Measurements from ENCODE around the gene AGPS.
"Not testable (repeated sequence)": the region's sequence is repeated elsewhere in the genome, so short reads cannot be mapped to it uniquely, and the experiment has no call there.

The AGPS gene

DNA sequence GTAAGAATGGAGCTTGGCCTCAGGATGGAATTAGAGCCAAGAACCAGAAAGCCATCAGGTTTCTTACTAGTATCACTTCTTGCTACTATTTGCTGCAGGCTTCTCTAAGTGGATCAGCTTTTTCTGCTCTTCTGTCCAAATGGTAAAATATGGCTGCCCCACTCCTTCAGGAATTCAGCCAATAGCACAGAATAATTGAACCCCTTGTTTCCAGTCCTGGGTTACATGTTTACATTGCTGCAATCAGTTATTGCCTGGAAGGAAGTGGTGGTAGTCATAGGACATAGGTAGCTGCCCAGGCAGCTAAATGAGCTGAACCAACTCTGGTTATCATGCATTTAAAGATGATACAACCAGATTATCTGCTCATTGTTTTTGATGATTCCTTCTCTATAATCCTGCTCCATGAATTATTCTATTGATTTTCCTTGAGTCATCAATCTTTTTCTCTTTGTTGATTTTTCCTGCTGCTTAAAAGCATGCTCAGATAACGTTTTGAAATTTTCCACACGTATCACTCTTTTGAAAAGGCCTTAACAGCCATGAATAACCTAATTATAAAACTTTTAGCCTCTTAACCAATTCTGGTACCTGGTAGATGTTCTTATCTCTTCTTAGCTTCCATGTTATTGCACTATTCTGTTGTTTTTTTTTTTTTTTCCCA, 12.6 kb downstream of the AGPS start:
- DNase-seq: no peak
- in situ Hi-C loops (cut with MboI; ENCODE audit: low pct_unique_long_range_greater_than_20kb, low sequenced_read_pairs): no loop called here

DNA sequence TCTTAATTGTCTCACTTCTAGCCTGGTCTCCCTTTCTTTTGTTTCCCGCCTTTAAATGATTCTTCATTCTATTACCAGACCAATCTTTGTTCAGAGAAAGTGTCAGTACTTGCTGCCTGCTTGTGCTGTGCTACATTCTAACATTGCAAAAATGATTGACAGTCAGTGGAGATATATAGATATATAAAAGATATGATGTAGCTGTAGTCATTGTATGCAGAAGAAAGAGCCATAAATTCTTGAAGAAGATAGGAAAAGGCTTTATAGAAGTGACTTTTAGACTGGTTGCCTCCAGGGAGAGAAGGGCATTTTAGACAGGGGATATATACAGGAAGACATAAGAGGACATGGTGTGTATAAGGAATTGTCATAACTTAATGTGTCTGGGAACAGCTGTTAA, 13.6 kb downstream of the AGPS start:
- DNase-seq: no peak
- in situ Hi-C loops (cut with MboI; ENCODE audit: low pct_unique_long_range_greater_than_20kb, low sequenced_read_pairs): no loop called here

DNA sequence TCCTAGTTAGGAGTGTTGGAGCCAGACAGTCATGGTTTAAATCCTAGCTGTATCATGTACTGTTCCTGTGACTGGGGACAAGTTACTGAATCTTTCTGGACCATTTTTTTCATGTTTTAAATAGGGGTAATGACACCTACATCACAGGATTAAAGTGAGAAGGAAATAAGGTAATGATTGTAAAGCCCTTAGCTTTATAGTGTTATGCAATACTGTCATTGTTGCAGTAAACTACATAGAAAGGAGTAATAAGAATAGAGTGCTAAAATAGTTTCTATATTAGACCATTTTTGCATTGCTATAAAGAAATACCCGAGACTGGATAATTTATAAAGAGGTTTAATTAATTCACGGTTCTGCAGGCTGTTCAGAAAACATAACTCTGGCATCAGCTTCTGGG, 14.5 kb downstream of the AGPS start:
- no peak for DNase-seq
- in situ Hi-C loops (cut with MboI; ENCODE audit: low pct_unique_long_range_greater_than_20kb, low sequenced_read_pairs): no loop called here

DNA sequence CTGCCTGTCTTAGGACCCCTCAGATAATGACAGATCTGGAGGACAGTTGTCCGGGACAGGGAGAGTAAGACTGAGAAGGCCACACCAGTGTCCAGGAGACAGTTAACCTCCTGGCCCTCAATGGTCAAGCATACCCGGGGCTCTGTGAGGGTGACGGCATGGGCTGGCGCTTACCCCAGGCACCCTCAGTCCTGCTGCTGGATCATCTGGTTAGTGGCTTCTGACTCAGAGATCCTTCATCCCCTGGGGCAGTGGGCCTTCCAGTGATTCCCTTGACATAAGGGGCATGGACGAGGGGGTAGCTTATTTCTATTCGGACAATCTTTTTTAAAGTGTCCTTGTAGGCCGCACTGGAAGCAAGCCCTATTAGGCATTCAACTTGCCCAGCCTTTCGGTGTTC, 18.1 kb downstream of the AGPS start:
- DNase-seq; in situ Hi-C loops (cut with MboI; ENCODE audit: low pct_unique_long_range_greater_than_20kb, low sequenced_read_pairs): not testable (repeated sequence)

DNA sequence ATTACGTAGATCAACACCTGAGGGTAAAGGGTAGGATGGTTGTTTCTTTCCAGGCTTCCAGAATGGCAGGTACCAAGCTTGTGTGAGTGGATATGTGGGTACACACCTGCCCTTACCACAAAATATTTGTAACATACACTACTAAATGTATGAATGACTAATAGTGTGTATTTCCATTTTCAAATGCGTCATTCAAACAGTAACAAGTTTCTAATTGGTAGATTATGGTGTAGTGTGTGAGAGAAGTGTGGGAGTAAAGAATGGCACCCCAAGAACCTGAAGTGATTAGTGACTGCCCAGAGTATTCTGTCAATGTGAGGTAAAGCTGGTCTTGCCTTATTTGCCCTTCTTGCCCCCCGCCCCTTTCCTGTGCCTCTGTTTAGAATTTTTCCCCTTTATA, 21.1 kb downstream of the AGPS start:
- DNase-seq: no peak
- in situ Hi-C loops (cut with MboI; ENCODE audit: low pct_unique_long_range_greater_than_20kb, low sequenced_read_pairs): no loop called here

DNA sequence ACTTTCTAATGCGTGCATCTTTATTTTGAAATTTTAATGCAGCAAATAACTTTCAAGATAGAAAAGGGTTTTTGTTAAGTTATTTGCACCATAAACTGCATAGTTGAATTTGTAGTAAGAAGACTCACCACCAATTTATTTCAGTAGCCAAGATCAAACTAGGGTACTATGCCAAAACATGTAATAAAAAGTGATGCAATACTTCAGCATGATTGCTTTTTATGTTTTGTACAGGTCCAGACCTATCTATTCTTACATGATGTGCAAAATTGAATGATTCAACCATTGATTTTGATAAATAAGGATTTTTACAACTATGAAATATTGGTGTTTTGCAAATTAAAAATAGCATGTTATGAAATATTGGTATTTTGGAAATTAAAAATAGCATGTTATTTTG, 26.7 kb downstream of the AGPS start:
- peak; percentile 19 for DNase-seq
- in situ Hi-C loops (cut with MboI; ENCODE audit: low pct_unique_long_range_greater_than_20kb, low sequenced_read_pairs): no loop called here

DNA sequence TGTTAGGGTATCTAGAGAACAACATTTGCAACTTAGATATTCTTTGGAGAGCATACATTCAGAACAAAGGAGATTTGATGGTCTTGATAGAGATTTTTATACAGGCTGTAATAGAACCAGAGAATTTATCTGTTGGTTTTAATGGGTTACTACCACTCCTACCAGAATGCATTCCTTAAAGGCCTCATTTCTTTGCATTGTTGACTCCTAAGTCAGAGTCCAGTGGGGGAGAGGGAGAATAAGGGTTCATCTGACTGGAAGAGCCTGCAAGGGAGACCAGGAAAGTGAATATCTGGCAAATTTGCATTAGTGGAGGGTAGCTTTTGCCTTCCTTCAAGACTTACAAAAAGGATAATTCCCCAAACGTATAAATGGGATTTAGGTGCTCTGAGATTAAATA, 29.7 kb downstream of the AGPS start:
- no peak for DNase-seq
- in situ Hi-C loops (cut with MboI; ENCODE audit: low pct_unique_long_range_greater_than_20kb, low sequenced_read_pairs): no loop called here

DNA sequence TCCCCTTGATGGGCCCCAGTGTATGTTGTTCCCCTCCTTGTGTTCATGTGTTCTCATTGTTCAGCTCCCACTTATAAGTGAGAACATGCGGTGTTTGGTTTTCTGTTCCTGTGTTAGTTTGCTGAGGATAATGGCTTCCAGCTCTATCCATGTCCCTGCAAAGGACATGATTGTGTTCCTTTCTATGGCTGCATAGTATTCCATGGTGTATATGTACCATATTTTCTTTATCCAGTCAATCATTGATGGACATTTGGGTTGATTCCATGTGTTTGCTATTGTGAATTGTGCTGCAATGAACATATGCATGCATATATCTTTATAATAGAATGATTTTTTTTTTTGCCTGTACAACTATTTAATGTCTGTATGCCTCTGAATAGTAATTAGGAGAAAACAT, 31.5 kb downstream of the AGPS start:
- DNase-seq; in situ Hi-C loops (cut with MboI; ENCODE audit: low pct_unique_long_range_greater_than_20kb, low sequenced_read_pairs): not testable (repeated sequence)

DNA sequence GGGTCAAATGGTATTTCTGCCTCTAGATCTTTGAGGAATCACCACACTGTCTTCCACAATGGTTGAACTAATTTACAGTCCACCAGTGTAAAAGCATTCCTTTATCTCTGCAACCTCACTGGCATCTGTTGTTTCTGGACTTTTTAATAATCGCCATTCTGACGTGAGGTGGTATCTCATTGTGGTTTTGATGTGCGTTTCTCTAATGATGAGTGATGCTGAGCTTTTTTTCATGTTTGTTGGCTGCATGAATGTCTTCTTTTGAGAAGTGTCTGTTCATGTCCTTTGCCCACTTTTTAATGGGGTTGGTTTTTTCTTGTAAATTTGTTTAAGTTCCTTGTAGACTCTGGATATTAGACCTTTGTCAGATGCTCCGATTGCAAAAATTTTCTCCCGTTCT, 32.0 kb downstream of the AGPS start:
- in situ Hi-C loops (cut with MboI; ENCODE audit: low pct_unique_long_range_greater_than_20kb, low sequenced_read_pairs): not testable (repeated sequence)

DNA sequence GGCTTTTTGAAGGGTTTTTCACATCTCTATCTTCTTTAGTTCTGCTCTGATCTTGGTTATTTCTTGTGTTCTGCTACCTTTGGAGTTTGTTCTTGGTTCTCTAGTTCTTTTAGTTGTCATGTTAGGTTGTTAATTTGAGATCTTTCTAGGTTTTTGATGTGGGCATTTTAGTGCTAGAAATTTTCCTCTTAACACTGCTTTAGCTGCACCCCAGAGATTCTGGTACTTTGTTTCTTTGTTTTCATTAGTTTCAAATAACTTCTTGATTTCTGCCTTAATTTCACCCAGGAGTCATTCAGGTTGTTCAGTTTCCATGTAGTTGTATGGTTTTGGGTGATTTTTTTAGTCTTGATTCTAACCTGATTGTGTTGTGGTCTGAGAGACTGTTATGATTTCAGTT, 34.7 kb downstream of the AGPS start:
- no peak for DNase-seq
- in situ Hi-C loops (cut with MboI; ENCODE audit: low pct_unique_long_range_greater_than_20kb, low sequenced_read_pairs): no loop called here

More for the DNA sequence above, 32.0 kb downstream of the AGPS start:
- not testable (repeated sequence) for DNase-seq

DNA sequence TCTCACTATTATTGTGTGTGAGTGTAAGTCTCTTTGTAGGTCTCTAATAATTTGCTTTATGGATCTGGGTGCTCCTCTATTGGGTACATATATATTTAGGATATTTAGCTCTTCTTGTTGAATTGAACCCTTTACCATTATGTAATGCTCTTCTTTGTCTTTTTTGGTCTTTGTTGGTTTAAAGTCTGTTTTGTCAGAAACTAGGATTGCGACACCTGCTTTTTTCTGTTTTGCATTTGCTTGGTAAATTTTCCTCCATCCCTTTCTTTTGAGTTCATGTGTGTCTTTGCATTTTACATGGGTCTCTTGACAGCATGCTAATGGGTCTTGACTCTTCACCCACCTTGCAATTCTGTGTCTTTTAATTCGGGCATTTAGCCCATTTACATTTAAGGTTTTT, 35.4 kb downstream of the AGPS start:
- DNase-seq; in situ Hi-C loops (cut with MboI; ENCODE audit: low pct_unique_long_range_greater_than_20kb, low sequenced_read_pairs): not testable (repeated sequence)

DNA sequence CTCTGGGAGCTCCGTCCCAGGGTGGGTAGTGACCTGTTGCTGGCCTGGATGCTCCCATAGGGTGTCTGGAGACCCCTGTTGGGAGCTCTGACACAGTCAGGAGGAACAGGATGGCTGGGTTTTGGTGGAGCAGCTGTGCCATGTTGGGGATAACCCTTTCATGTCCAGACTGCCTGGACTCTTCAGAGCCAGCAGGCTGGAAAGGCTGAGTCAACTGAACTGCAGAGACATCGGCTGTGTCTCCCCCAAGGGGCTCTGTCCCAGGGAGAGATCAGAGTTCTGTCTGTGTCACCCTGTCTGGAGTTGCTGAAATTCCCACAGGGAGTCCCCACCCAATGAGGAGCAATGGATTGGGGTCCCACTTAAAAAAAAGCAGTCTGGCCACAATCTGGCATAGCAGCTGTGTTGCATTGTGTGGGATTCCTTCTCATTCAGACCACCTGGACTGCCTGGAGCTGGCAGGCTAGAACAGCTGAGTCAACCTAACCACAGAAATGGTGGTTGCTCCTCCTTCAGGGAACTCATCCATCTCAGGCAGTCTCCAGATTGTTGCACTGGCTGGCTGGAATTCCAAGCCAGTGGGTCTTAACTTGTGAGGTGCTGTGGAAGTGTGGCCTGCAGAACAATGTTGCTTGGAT, 37.2 kb downstream of the AGPS start:
- no peak for DNase-seq
- in situ Hi-C loops (cut with MboI; ENCODE audit: low pct_unique_long_range_greater_than_20kb, low sequenced_read_pairs): no loop called here

DNA sequence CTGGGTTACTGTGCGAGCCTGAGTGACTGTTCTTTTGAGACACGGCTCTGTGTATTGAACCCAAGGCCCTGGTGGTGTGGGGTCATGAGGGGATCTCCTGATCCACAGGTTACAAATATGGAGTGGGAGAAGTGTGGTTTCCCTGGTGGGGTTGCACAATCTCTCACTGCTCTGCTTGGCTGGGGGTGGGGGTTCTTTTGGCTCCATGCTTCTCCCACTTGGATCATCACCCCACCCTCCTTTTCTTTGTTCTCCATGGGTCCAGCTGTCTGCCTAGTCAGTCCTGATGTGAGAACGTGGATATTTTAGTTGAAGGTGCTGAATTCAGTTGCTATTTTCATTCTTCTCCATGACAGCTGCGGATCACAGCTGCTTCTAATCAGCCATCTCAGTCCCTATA, 37.8 kb downstream of the AGPS start:
- in situ Hi-C loops (cut with MboI; ENCODE audit: low pct_unique_long_range_greater_than_20kb, low sequenced_read_pairs): no loop called here
- DNase-seq: no peak

DNA sequence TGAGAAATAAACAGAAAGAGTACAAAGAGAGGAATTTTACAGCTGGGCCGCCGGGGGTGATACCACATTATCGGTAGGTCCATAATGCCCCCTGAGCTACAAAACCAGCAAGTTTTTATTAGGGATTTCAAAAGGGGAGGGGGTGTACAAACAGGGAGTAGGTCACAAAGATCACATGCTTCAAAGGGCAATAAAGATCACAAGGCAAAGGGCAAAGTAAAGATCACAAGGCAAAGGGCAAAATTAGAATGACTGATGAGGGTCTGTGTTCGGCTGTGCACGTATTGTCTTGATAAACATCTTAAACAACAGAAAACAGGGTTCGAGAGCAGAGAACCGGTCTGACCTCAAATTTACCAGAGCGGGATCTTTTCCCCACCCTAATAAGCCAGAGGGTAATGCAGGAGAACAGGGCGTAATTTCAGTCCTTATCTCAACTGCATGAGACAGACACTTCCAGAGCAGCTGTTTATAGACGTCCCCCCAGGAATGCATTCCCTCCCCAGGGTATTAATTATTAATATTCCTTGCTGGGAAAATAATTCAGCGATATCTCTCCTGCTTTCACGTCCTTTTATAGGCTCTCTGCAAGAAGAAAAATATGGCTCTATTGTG, 38.6 kb downstream of the AGPS start:
- DNase-seq; in situ Hi-C loops (cut with MboI; ENCODE audit: low pct_unique_long_range_greater_than_20kb, low sequenced_read_pairs): not testable (repeated sequence)

DNA sequence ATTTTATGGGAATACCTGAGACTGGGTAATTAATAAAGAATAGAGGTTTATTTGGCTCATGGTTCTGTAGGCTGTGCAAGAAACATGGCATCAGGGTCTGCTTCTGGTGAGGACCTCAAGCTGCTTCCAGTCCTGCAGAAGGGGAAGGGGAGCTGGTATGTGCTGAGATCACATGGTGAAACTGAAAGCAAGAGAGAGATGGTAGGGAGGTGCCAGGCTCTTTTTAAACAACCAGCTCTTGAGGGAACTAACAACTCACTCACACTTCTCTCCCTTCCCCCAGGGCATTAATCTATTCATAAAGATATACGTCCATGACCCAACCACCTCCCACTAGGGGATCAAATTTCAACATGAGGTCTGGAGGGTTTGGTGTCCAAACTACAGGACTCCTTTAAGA, 40.1 kb downstream of the AGPS start:
- in situ Hi-C loops (cut with MboI; ENCODE audit: low pct_unique_long_range_greater_than_20kb, low sequenced_read_pairs): no loop called here

DNA sequence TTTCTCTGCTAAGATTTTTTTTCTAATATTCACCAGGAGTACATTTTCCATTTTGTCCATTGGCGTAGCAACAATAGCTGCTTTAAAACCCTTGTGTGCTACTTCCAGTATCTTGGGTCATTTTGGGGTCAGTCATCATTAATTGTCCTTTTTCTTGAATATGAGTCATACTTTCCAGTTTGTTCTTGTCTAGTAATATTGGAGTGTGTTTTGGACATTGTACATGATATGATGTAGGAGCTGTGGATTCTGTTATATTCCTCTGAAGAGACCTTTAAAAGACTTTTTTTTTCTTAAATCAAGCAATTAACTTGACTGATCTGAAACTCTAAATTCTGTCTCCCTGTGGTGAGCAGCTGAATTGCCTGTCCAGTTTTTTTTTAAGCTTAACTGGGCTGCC, 40.8 kb downstream of the AGPS start:
- in situ Hi-C loops (cut with MboI; ENCODE audit: low pct_unique_long_range_greater_than_20kb, low sequenced_read_pairs): no loop called here
- DNase-seq: peak; percentile 16

More for the DNA sequence above, 40.1 kb downstream of the AGPS start:
- no peak for DNase-seq

DNA sequence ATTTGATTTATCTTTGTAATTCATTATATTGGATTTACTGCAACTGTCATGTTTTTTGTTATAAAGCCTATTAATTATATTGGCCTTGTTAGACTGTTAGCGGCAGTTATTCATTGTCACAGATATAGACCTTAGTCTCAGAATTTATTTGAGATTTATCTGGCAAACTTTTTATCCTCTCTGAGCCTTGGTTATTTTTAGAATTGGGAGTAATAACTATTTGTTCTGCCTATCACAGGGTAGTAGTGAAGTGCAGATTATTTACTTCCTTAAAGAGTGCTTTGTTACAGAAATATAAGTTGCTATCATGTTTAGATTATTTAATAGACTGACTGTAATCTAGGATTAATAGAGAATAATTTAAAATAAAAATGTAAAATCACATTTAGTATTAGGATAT, 41.9 kb downstream of the AGPS start:
- in situ Hi-C loops (cut with MboI; ENCODE audit: low pct_unique_long_range_greater_than_20kb, low sequenced_read_pairs): no loop called here
- no peak for DNase-seq

DNA sequence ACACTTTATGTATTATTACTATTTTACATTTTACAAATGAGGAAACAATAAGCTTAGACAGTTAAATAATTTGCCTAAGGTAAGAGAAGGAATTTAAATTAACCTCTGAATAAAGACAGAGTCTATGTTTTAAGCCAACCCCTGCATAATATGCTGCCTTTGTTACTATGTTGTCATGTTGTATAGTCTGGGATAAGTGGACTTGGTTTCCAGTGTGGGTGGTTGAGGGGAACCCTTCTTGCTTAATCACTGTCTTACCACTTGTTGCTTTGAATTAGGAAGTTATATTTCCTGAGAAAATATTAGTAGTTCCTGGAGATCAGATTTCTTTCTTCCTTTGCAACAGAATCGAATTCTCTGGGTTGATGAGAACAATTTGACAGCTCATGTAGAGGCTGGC, 52.6 kb downstream of the AGPS start:
- DNase-seq: no peak
- in situ Hi-C loops (cut with MboI; ENCODE audit: low pct_unique_long_range_greater_than_20kb, low sequenced_read_pairs): no loop called here

DNA sequence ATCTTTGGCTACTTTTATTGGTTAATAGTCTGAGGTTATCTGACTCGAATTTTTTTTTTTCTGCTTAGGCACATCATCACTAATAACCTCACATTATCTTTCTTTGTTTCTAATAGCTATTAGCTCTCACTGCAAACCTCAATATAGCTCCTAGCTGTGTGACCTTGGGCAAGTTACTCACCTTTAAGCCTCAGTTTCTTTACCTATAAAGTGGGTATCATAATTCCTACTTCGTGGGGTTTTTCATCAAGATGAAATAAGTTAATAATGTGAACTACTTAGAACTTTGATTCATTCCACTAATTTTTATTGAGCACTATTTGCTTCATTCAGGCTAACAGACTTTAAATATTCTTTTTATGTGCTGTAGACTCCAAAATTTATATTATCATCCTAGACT, 55.5 kb downstream of the AGPS start:
- DNase-seq: no peak
- in situ Hi-C loops (cut with MboI; ENCODE audit: low pct_unique_long_range_greater_than_20kb, low sequenced_read_pairs): no loop called here

DNA sequence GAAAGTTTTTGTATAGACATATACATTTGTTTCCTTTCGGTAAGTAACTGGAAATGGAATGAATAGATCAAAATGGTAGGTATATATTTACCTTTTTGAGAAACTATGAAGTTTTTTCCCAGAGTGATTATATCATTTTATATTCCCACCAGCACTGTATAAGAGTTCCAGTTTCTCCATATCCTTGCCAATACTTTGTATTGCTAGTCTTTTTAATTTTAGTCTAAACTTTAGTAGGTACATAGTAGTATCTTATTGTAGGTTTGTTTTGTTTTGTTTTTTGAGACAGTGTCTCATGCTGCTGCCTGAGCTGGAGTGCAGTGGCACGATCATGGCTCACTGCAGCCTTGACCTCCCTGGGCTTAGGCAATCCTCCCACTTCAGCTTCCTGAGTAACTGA, 56.6 kb downstream of the AGPS start:
- no peak for DNase-seq
- in situ Hi-C loops (cut with MboI; ENCODE audit: low pct_unique_long_range_greater_than_20kb, low sequenced_read_pairs): no loop called here

DNA sequence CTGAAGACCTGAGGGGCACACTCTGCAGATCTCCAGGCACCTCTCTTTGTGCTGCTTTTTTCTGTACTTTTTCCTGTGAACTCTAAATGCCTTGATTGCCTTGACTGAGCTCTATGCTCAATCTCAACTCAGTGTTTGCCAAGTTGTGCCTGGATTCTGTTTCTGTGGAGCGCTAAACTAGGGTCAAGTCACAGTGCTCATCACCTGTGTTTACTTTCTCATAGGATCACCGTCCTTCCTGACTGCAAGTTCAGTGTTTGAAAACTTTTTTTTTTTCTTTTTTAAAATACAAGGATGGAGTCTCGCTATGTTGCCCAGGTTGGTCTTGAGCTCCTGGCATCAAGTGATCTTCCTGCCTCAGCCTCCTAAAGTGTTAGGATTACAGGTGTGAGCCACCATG, 62.6 kb downstream of the AGPS start:
- DNase-seq: no peak
- in situ Hi-C loops (cut with MboI; ENCODE audit: low pct_unique_long_range_greater_than_20kb, low sequenced_read_pairs): no loop called here

Data from KBM-7 (cell line).